Prostate gland (tissue), 2 donors: Measurements from ENCODE around the gene MAGEA8.

Experiments
- POLR2A ChIP-seq: fragments of 450-650 bp; IDR thresholded peaks from one replicate; pipeline ENCODE4 v1.6.1; 2016; ENCODE audit warnings: antibody characterized with exemption, mild to moderate bottlenecking
- POLR2AphosphoS5 ChIP-seq: sonication (generic); formaldehyde crosslinking; IDR thresholded peaks from one replicate; pipeline ENCODE4 v1.6.1; 2017; ENCODE audit warnings: antibody characterized with exemption
- TF ChIP-seq, protein P1 (sequence below), 4 experiments: fragments of 200-600 bp in 2 of 4; fragments of 450-650 bp in 2 of 4; sonication (generic) in 2 of 4; IDR thresholded peaks; 1 replicate in 3 of 4; 2 replicates in 1 of 4; pipeline ENCODE4 v1.5.1; 2016 to 2019; ENCODE audit warnings: antibody characterized with exemption in 4 of 4, mild to moderate bottlenecking in 2 of 4, moderate library complexity in 2 of 4

DNA sequence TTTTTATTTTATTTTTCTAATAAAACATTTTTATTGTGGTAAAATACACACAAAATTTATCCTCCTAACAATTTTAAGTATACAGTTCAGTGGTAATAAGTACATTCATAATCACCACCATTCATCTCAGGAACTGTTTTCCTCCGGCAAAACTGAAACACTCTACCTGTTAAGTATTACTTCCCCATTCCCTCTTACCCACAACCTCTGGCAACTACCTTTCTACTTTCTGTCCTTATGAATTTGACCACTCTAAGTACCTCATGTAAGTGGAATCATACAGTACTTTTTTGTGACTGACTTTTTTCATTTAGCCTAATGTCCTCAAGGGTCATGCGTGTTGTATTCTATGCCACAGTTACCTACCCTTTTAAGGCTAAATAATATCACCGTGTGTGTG, 27.3 kb downstream of the MAGEA8 start:
- TF ChIP-seq POLR2AphosphoS5 (no peak), POLR2A (no peak)
- TF ChIP-seq, protein P1, sequence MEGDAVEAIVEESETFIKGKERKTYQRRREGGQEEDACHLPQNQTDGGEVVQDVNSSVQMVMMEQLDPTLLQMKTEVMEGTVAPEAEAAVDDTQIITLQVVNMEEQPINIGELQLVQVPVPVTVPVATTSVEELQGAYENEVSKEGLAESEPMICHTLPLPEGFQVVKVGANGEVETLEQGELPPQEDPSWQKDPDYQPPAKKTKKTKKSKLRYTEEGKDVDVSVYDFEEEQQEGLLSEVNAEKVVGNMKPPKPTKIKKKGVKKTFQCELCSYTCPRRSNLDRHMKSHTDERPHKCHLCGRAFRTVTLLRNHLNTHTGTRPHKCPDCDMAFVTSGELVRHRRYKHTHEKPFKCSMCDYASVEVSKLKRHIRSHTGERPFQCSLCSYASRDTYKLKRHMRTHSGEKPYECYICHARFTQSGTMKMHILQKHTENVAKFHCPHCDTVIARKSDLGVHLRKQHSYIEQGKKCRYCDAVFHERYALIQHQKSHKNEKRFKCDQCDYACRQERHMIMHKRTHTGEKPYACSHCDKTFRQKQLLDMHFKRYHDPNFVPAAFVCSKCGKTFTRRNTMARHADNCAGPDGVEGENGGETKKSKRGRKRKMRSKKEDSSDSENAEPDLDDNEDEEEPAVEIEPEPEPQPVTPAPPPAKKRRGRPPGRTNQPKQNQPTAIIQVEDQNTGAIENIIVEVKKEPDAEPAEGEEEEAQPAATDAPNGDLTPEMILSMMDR (IDR thresholded peaks at IDR 0.05) = no peak
